Measurements from ENCODE around the gene SH3BGRL2. TPM values are rescaled to one million over a fixed set of nuclear protein-coding genes. Genes with fewer than 3 reads are reported as not detected.
A peak's percentile ranks its signal among the peaks of the same experiment; 100 is the strongest.

The SH3BGRL2 gene
- total and polyA plus RNA-seq, 2 experiments from 2014 or later = 8.4 to 24.5 TPM

GRCh38 chr6:79707621-79708020 is 76.5 kb downstream of the SH3BGRL2 start (continued):
- no peak for TF ChIP-seq CTCF (conservative IDR thresholded peaks at IDR 0.05; ENCODE audit: low read depth in 2 of 2)

- H3K79me2 ChIP-seq (replicated peaks; ENCODE audit: insufficient read depth) = no peaks in the 10 kb centered on the region
- H3K36me3 ChIP-seq (ENCODE audit: insufficient read depth) = no peaks in the 10 kb centered on the region
- no peaks in the 10 kb centered on the region for H3K4me1 ChIP-seq (ENCODE audit: insufficient read depth)
- no peaks in the 10 kb centered on the region for H3F3A ChIP-seq (replicated peaks; ENCODE audit: low read depth)
- Mint-ChIP-seq H3K27ac (peak overlapping the region; percentile 79), H3K4me1 (peaks cover 18% of the 10 kb centered on the region), H3K4me3 (no peak overlapping the region), H3K27me3 (ENCODE audit: insufficient read depth, low read depth, poor library complexity) (peaks cover 3% of the 10 kb centered on the region), H3K9me3 (no peaks in the 10 kb centered on the region), H3K36me3 (ENCODE audit: low read depth) (no peaks in the 10 kb centered on the region; the same call in 2 of the 3 replicates)
- H3K4me2 ChIP-seq = no peak overlapping the region
- H3K9me2 ChIP-seq (ENCODE audit: insufficient read depth) = no peaks in the 10 kb centered on the region
- no peak overlapping the region for H3K4me3 ChIP-seq
- ATAC-seq = peak; percentile 61; the same call in 2 of the 3 replicates
- no peak for DNase-seq (ENCODE audit: low spot score)
- H3K27me3 ChIP-seq (ENCODE audit: insufficient read depth) = no peaks in the 10 kb centered on the region
- H4K20me1 ChIP-seq (replicated peaks; ENCODE audit: insufficient read depth) = no peaks in the 10 kb centered on the region
- no peak overlapping the region for H3K27ac ChIP-seq (ENCODE audit: low read depth)
- no peak overlapping the region for H2AFZ ChIP-seq
- TF ChIP-seq JUNB (IDR thresholded peaks at IDR 0.05; ENCODE audit: unreplicated experiment) (no peak), POLR2AphosphoS5 (IDR thresholded peaks at IDR 0.05; ENCODE audit: low read depth) (no peak), CREB1 (CRISPR knock-in tag; IDR thresholded peaks at IDR 0.05; ENCODE audit: low read depth) (no peak), ETS1 (IDR thresholded peaks at IDR 0.05) (no peak), ZNF114 (CRISPR knock-in tag; IDR thresholded peaks at IDR 0.05) (no peak), ZNF462 (CRISPR knock-in tag; IDR thresholded peaks at IDR 0.05) (no peak), REST (IDR thresholded peaks at IDR 0.05; ENCODE audit: unreplicated experiment) (no peak), CTCF (conservative IDR thresholded peaks at IDR 0.05; ENCODE audit: low read depth in 2 of 2) (no peak), ZNF331 (CRISPR knock-in tag; IDR thresholded peaks at IDR 0.05; ENCODE audit: low read depth) (no peak)
These were observed 77.1 kb downstream of the SH3BGRL2 start for GRCh38 chr6:79708095-79708791.
